HepG2 (cell line): ENCODE measurements around the gene NCBP2L. TPM values are rescaled to one million over a fixed set of nuclear protein-coding genes. Genes with fewer than 3 reads are reported as not detected.

ENCODE experiments used
- ATAC-seq: fragments of 200-7000 bp; cut with Tn5 transposase; 3 replicates; pipeline ENCODE4 v1.9.1; 2020; ENCODE audit warnings: mild to moderate bottlenecking, moderate library complexity
- BruUV-seq: library from RNA; stranded (reverse); fragments of 400-500 nt; replicated peaks from 2 replicates; lab custom pipeline; 2021; lab: Mats Ljungman, UMichigan
- CTCF ChIA-PET: fragments of 300-600 bp; formaldehyde crosslinking; extraction: SDS; loops from one replicate; lab custom pipeline; 2021; ENCODE audit warnings: low total read pairs, inconsistent platforms, low intra/inter-chr PET ratio; lab: Yijun Ruan, JAX
- POLR2A ChIA-PET: fragments of 350-600 bp; sonication (Branson Sonifier 250); formaldehyde crosslinking; loops from one replicate; lab custom pipeline; 2020; ENCODE audit warnings: antibody characterized with exemption, inconsistent platforms; lab: Yijun Ruan, JAX
- DNase-seq: peaks from one replicate; pipeline ENCODE4 v3.0.0-alpha.2; 2015; ENCODE audit warnings: low spot score
- FAIRE-seq: peaks from 3 replicates; lab custom pipeline; 2011; peaks lifted over from hg19 to GRCh38; lab: Jason Lieb, UNC
- H2AFZ ChIP-seq: one replicate; pipeline ENCODE4 v1.6.1; 2011; ENCODE audit warnings: low read length, inconsistent platforms
- H3K27ac ChIP-seq: fragments of 300-600 bp; 3 replicates; pipeline ENCODE4 v1.8.0; 2011; ENCODE audit warnings: mixed run types, mild to moderate bottlenecking, mixed read lengths, low read length, inconsistent platforms; ENCODE audit not compliant: insufficient read depth; ENCODE audit errors: extremely low read length
- H3K27me3 ChIP-seq, 2 experiments: fragments of 200-600 bp in 1 of 2; 2 replicates in 1 of 2; 3 replicates in 1 of 2; pipeline versions ENCODE4 v1.6.0 to v1.8.0; 2011; ENCODE audit warnings: low read length in 2 of 2, mild to moderate bottlenecking in 2 of 2, moderate library complexity in 2 of 2, inconsistent platforms in 1 of 2; ENCODE audit not compliant: insufficient read depth in 2 of 2, control insufficient read depth in 1 of 2
- H3K36me3 ChIP-seq, 2 experiments: fragments of 200-600 bp in 1 of 2; replicated peaks in 1 of 2; 2 replicates in 1 of 2; 3 replicates in 1 of 2; pipeline versions ENCODE4 v1.5.1 to v1.8.0; 2011; ENCODE audit warnings: low read length in 2 of 2, inconsistent platforms in 1 of 2; ENCODE audit not compliant: insufficient read depth in 2 of 2, control insufficient read depth in 1 of 2
- H3K4me1 ChIP-seq: 2 replicates; pipeline ENCODE4 v1.5.1; 2012; ENCODE audit warnings: low read length, inconsistent platforms; ENCODE audit not compliant: insufficient read depth
- H3K4me2 ChIP-seq: 2 replicates; pipeline ENCODE4 v1.6.0; 2011; ENCODE audit warnings: low read depth, low read length, inconsistent platforms
- H3K4me3 ChIP-seq, 3 experiments: fragments of 200-600 bp in 1 of 3; sonication (generic), shearing (Covaris generic) in 1 of 3; replicated peaks in 1 of 3; 2 replicates each; pipeline ENCODE4 v1.5.1; 2011 to 2016; ENCODE audit warnings: low read length in 3 of 3, inconsistent platforms in 2 of 3, low read depth in 2 of 3, mild to moderate bottlenecking in 2 of 3, control low read depth in 1 of 3, mixed read lengths in 1 of 3; ENCODE audit not compliant: insufficient read depth in 1 of 3
- H3K79me2 ChIP-seq: one replicate; pipeline ENCODE4 v1.6.1; 2011; ENCODE audit warnings: low read length, inconsistent platforms; ENCODE audit not compliant: insufficient read depth
- H3K9ac ChIP-seq: 2 replicates; pipeline ENCODE4 v1.6.0; 2011; ENCODE audit warnings: mild to moderate bottlenecking, low read depth, low read length, inconsistent platforms; ENCODE audit not compliant: insufficient read depth
- H3K9me3 ChIP-seq: 2 replicates; pipeline ENCODE4 v1.5.1; 2012; ENCODE audit warnings: mild to moderate bottlenecking, low read length
- H4K20me1 ChIP-seq: 2 replicates; pipeline ENCODE4 v1.6.0; 2011; ENCODE audit warnings: inconsistent platforms, mild to moderate bottlenecking, low read length, moderate library complexity; ENCODE audit not compliant: insufficient read depth
- CCAR2 ChIP-seq: fragments of 200-400 bp; formaldehyde crosslinking; optimal IDR thresholded peaks from 2 replicates; pipeline ENCODE3; 2018; ENCODE audit warnings: low read depth, mild to moderate bottlenecking, low read length, moderate library complexity
- FOXO1 ChIP-seq: sonication (generic); formaldehyde crosslinking; IDR thresholded peaks from 2 replicates; pipeline ENCODE4 v1.4.0; 2020; ENCODE audit warnings: missing genetic modification reagents
- MAFK ChIP-seq, 2 experiments: IDR thresholded peaks in 1 of 2; conservative IDR thresholded peaks in 1 of 2; 2 replicates each; pipeline ENCODE4 v1.6.1; 2011; ENCODE audit warnings: improper control_type of control experiment in 2 of 2, low read length in 2 of 2
- MBNL3 ChIP-seq: fragments of 250-450 bp; sonication (Bioruptor Pico); conservative IDR thresholded peaks from 2 replicates; pipeline ENCODE4 v1.8.0; 2022; ENCODE audit warnings: mild to moderate bottlenecking, inconsistent platforms
- PHF21A ChIP-seq: sonication (generic); formaldehyde crosslinking; IDR thresholded peaks from 2 replicates; pipeline ENCODE4 v1.5.0; 2020; ENCODE audit warnings: mild to moderate bottlenecking, missing genetic modification reagents
- TAF15 ChIP-seq: fragments of 200-400 bp; formaldehyde crosslinking; IDR thresholded peaks from one replicate; pipeline ENCODE4 v1.6.1; 2018; ENCODE audit warnings: mild to moderate bottlenecking, low read depth, low read length; ENCODE audit not compliant: poor library complexity, severe bottlenecking
- ZFAT ChIP-seq: sonication (generic); formaldehyde crosslinking; conservative IDR thresholded peaks from 2 replicates; pipeline ENCODE4 v1.8.1; 2023; ENCODE audit warnings: missing genetic modification reagents, inconsistent platforms
- ZFY ChIP-seq: sonication (generic); formaldehyde crosslinking; IDR thresholded peaks from 2 replicates; pipeline ENCODE4 v1.4.0; 2020; ENCODE audit warnings: missing genetic modification reagents
- ZNF713 ChIP-seq: sonication (generic); formaldehyde crosslinking; IDR thresholded peaks from 2 replicates; pipeline ENCODE4 v1.4.0; 2020; ENCODE audit warnings: mild to moderate bottlenecking, missing genetic modification reagents
- WGBS: methylation state at CpG from one replicate; pipeline ENCODE4 v1.1.6; 2017; ENCODE audit warnings: low lambda C conversion rate; 5-methylcytosine and 5-hydroxymethylcytosine counted together
- in situ Hi-C: cut with HindIII; loops from 2 replicates; pipeline ENCODE4 v1.10.0; 2017; ENCODE audit warnings: low pct_unique_long_range_greater_than_20kb; ENCODE audit not compliant: extremely low pct_ligation_motif_present
- intact Hi-C: fragments of 100-400 bp; cut with micrococcal nuclease; formaldehyde crosslinking; loops from one replicate; pipeline ENCODE4 v1.10.0; 2022; ENCODE audit not compliant: unreplicated experiment
- polyA plus RNA-seq, 8 experiments: library from polyadenylated mRNA; depleted of rRNA in 3 of 8; stranded (reverse) in 7 of 8; unstranded in 1 of 8; fragments of >200 nt; fragmentation: Illumina TruSeq in 4 of 8; extraction: Trizol in 4 of 8; gene quantifications; 2 replicates each; pipeline versions ENCODE4 v1.2.1 to v1.2.3, GENCODE V29; 2011 to 2016; ENCODE audit warnings: low read depth in 4 of 8, missing spikeins in 1 of 8, mixed read lengths in 1 of 8; ENCODE audit not compliant: insufficient read depth in 1 of 8
- total RNA-seq, 5 experiments: library from RNA; depleted of rRNA; stranded (reverse); fragments of >200 nt; fragmentation: Illumina TruSeq; extraction: Trizol; gene quantifications; 2 replicates each; pipeline ENCODE4 v1.2.3, GENCODE V29; 2016; ENCODE audit warnings: low read depth in 1 of 5

The NCBP2L gene
- total and polyA plus RNA-seq, 2 of the 13 experiments (the other 11 are each of a cell fraction or from before 2014, with no cell fraction given), result not detected

DNA sequence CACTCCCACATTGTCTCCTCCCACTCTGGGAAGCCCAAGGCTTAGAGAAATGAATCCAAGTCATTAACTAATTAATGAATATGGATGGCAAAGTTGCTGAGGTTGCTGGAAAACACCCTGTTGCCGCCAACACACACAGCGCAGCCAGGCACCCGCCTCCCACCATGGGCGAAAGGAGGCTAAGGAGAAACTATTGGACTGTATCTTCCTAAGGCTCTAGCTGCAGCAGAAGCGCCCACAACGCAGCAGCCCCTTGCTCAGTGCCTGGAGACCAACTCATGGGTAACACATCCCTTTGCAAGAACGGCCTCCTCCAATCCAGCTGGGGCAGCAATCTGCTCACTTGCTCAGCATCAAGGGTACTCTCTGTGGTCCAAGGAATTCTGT, 36.1 kb upstream of the NCBP2L start:
- H3K4me1 ChIP-seq, result peaks cover 47% of the 10 kb centered on the region
- in situ Hi-C loops (no loop called here), intact Hi-C loops (no loop called here)
- no peaks in the 10 kb centered on the region for H3K9me3 ChIP-seq
- no peak for FAIRE-seq
- no peaks in the 10 kb centered on the region for H4K20me1 ChIP-seq
- H3K27ac ChIP-seq, result no peak overlapping the region
- CTCF ChIA-PET, result no interaction called here
- H2AFZ ChIP-seq, result no peak overlapping the region
- no peaks in the 10 kb centered on the region for H3K27me3 ChIP-seq
- H3K4me3 ChIP-seq, result no peak overlapping the region; a peak in 1 of 6 replicates
- H3K36me3 ChIP-seq, result no peaks in the 10 kb centered on the region
- no peak overlapping the region for H3K9ac ChIP-seq
- no CpG with 5 or more reads among the region's 7 CpGs for WGBS
- TF ChIP-seq MAFK (conservative IDR thresholded peaks at IDR 0.05 in 1 of 2, IDR thresholded peaks at IDR 0.05 in 1 of 2; ENCODE audit: low read length in 2 of 2) (0 out of 4 replicates have a peak, but pooled peaks of 1 of the 2 experiments have one; percentile 11), CCAR2 (no peak), ZFY (CRISPR knock-in tag) (no peak)
- BruUV-seq, result no TSS peak
- no peak for DNase-seq
- POLR2A ChIA-PET, result no interaction called here
- no peaks in the 10 kb centered on the region for H3K79me2 ChIP-seq
- peak overlapping the region; percentile 51 for H3K4me2 ChIP-seq
- no peak for ATAC-seq

GRCh38 chrX:107742700-107743191, 34.8 kb upstream of the NCBP2L start:
- ChIA-PET CTCF (no interaction called here), POLR2A (no interaction called here)
- FAIRE-seq (no peak), ATAC-seq (no peak), DNase-seq (no peak)
- H3K9me3 ChIP-seq, result no peaks in the 10 kb centered on the region
- intact Hi-C loops, result no loop called here
- in situ Hi-C loops, result no loop called here
- H3K27ac ChIP-seq, result no peak overlapping the region
- 73% methylated on average over 5 of the region's 23 CpGs for WGBS
- H3K36me3 ChIP-seq, result no peaks in the 10 kb centered on the region
- no peaks in the 10 kb centered on the region for H3K27me3 ChIP-seq
- no peaks in the 10 kb centered on the region for H3K79me2 ChIP-seq
- no peak for TF ChIP-seq FOXO1 (CRISPR knock-in tag)
- TF ChIP-seq PHF21A (CRISPR knock-in tag), result no peak
- TF ChIP-seq MBNL3 (CRISPR knock-in tag), result no peak
- TF ChIP-seq ZFAT (CRISPR knock-in tag), result no peak
- TF ChIP-seq ZNF713 (CRISPR knock-in tag), result no peak
- TF ChIP-seq TAF15, result no peak
- peak overlapping the region; percentile 51; the same call in 1 of the 2 replicates for H3K4me2 ChIP-seq
- H3K4me1 ChIP-seq, result peaks cover 36% of the 10 kb centered on the region
- no TSS peak for BruUV-seq
- no peaks in the 10 kb centered on the region for H4K20me1 ChIP-seq
- H2AFZ ChIP-seq, result no peak overlapping the region
- H3K9ac ChIP-seq, result no peak overlapping the region
- no peak overlapping the region for H3K4me3 ChIP-seq
